A549 (cell line): ENCODE results near the gene FBXW2. TPM values are rescaled to one million over a fixed set of nuclear protein-coding genes. Genes with fewer than 3 reads are reported as not detected.
A peak's percentile ranks its signal among the peaks of the same experiment; 100 is the strongest.

Experiments
- ATAC-seq, 2 experiments: fragments of 200-7000 bp in 1 of 2; fragments of >200 bp in 1 of 2; cut with Nextera tagmentation in 1 of 2; cut with Tn5 transposase in 1 of 2; 3 replicates each; pipeline versions ENCODE4 v1.8.0 to v1.9.1; 2018 to 2020; ENCODE audit warnings: mild to moderate bottlenecking in 1 of 2, moderate library complexity in 1 of 2
- CTCF ChIA-PET: fragments of 300-600 bp; sonication (Branson Sonifier 250); formaldehyde crosslinking; extraction: SDS; loops from one replicate; lab custom pipeline; 2021; ENCODE audit warnings: antibody characterized with exemption, inconsistent platforms; lab: Yijun Ruan, JAX
- POLR2A ChIA-PET: fragments of 350-600 bp; formaldehyde crosslinking; extraction: SDS; loops from one replicate; lab custom pipeline; 2021; ENCODE audit warnings: antibody characterized with exemption, inconsistent platforms; lab: Yijun Ruan, JAX
- DNase-seq, 2 experiments: peaks; one replicate each; pipeline versions ENCODE4 v3.0.0 to v3.0.0-alpha.2; 2011 to 2016; ENCODE audit warnings: low read depth in 1 of 2, low spot score in 1 of 2
- FAIRE-seq: peaks from 2 replicates; lab custom pipeline; 2011; peaks lifted over from hg19 to GRCh38; lab: Jason Lieb, UNC
- H3K27ac ChIP-seq, 2 experiments: fragments of >200 bp; sonication (Bioruptor Twin); formaldehyde crosslinking; 3 replicates each; pipeline ENCODE4 v1.5.1; 2016 to 2017
- H3K4me1 ChIP-seq: fragments of >200 bp; sonication (Bioruptor Twin); formaldehyde crosslinking; 3 replicates; pipeline ENCODE4 v1.6.1; 2016
- H3K4me2 ChIP-seq: fragments of >200 bp; sonication (Bioruptor Twin); formaldehyde crosslinking; 3 replicates; pipeline ENCODE4 v1.6.1; 2016
- H3K4me3 ChIP-seq: fragments of >200 bp; sonication (Bioruptor Twin); formaldehyde crosslinking; 3 replicates; pipeline ENCODE4 v1.5.1; 2016
- H3K9me3 ChIP-seq: fragments of >200 bp; sonication (Bioruptor Twin); formaldehyde crosslinking; 3 replicates; pipeline ENCODE4 v1.6.1; 2016
- CBX2 ChIP-seq: fragments of 200-600 bp; sonication (generic); IDR thresholded peaks from 2 replicates; pipeline ENCODE4 v1.6.1; 2016; ENCODE audit warnings: low read depth, mild to moderate bottlenecking, borderline replicate concordance
- CHD2 ChIP-seq: fragments of 150-350 bp; IDR thresholded peaks from 2 replicates; pipeline ENCODE4 v1.6.1; 2014; ENCODE audit warnings: low read length; ENCODE audit not compliant: partially characterized antibody
- EHMT2 ChIP-seq: fragments of 200-600 bp; sonication (generic); IDR thresholded peaks from 2 replicates; pipeline ENCODE4 v1.6.1; 2016; ENCODE audit warnings: antibody characterized with exemption, low read depth, mild to moderate bottlenecking, moderate library complexity
- EP300 ChIP-seq, 2 experiments: fragments of >200 bp; sonication (Bioruptor Twin); formaldehyde crosslinking; IDR thresholded peaks; 2 replicates in 1 of 2; 3 replicates in 1 of 2; pipeline ENCODE4 v1.6.1; 2016 to 2017
- ESRRA ChIP-seq: fragments of 150-350 bp; IDR thresholded peaks from 2 replicates; pipeline ENCODE4 v1.6.1; 2014; ENCODE audit warnings: mild to moderate bottlenecking, low read length, borderline replicate concordance
- FOSL2 ChIP-seq, 2 experiments: fragments of 450-650 bp in 1 of 2; fragments of >200 bp in 1 of 2; sonication (Bioruptor Twin) in 1 of 2; formaldehyde crosslinking; IDR thresholded peaks; 2 replicates each; pipeline versions ENCODE4 v1.5.0 to v1.6.1; 2016 to 2020; ENCODE audit warnings: mild to moderate bottlenecking in 1 of 2, moderate library complexity in 1 of 2
- FOXS1 ChIP-seq: fragments of 250-450 bp; sonication (Bioruptor Pico); IDR thresholded peaks from 2 replicates; pipeline ENCODE4 v1.5.0; 2020; ENCODE audit warnings: mild to moderate bottlenecking, moderate library complexity
- HDAC2 ChIP-seq: fragments of 200-600 bp; sonication (generic); IDR thresholded peaks from 2 replicates; pipeline ENCODE4 v1.6.1; 2016
- HOXA7 ChIP-seq: fragments of 250-450 bp; sonication (Bioruptor Pico); IDR thresholded peaks from 2 replicates; pipeline ENCODE4 v1.5.0; 2020; ENCODE audit warnings: mild to moderate bottlenecking, moderate library complexity
- HOXB13 ChIP-seq: fragments of 250-450 bp; sonication (Bioruptor Pico); IDR thresholded peaks from 2 replicates; pipeline ENCODE4 v1.5.0; 2020; ENCODE audit warnings: low read depth, mild to moderate bottlenecking, moderate library complexity
- HOXB5 ChIP-seq: fragments of 250-450 bp; sonication (Bioruptor Pico); IDR thresholded peaks from 2 replicates; pipeline ENCODE4 v1.5.0; 2020; ENCODE audit warnings: mild to moderate bottlenecking, moderate library complexity
- JUN ChIP-seq, 2 experiments: fragments of >200 bp; sonication (Bioruptor Twin); formaldehyde crosslinking; IDR thresholded peaks; 2 replicates in 1 of 2; 3 replicates in 1 of 2; pipeline ENCODE4 v1.6.1; 2016 to 2017
- JUNB ChIP-seq: fragments of >200 bp; sonication (Bioruptor Twin); formaldehyde crosslinking; IDR thresholded peaks from 2 replicates; pipeline ENCODE4 v1.6.1; 2016
- KDM1A ChIP-seq: fragments of 200-600 bp; sonication (generic); IDR thresholded peaks from 2 replicates; pipeline ENCODE4 v1.6.1; 2016; ENCODE audit warnings: low read depth, mild to moderate bottlenecking
- KDM5A ChIP-seq: fragments of 200-600 bp; sonication (generic); IDR thresholded peaks from 2 replicates; pipeline ENCODE4 v1.6.1; 2016; ENCODE audit warnings: antibody characterized with exemption, mild to moderate bottlenecking
- MYC ChIP-seq: IDR thresholded peaks from 2 replicates; pipeline ENCODE4 v1.6.1; 2012; ENCODE audit warnings: mild to moderate bottlenecking, inconsistent platforms, low read length, improper control_type of control experiment, borderline replicate concordance
- NPAS2 ChIP-seq: fragments of 250-450 bp; sonication (Bioruptor Pico); IDR thresholded peaks from 2 replicates; pipeline ENCODE4 v1.8.0; 2022; ENCODE audit warnings: mild to moderate bottlenecking, moderate library complexity, borderline replicate concordance
- PHF8 ChIP-seq: fragments of 200-600 bp; sonication (generic); IDR thresholded peaks from 2 replicates; pipeline ENCODE4 v1.6.1; 2016; ENCODE audit warnings: low read depth, mild to moderate bottlenecking, antibody characterized with exemption, moderate library complexity, borderline replicate concordance
- RAD21 ChIP-seq, 2 experiments: fragments of >200 bp in 1 of 2; sonication (Bioruptor Twin) in 1 of 2; formaldehyde crosslinking in 1 of 2; IDR thresholded peaks in 1 of 2; conservative IDR thresholded peaks in 1 of 2; 2 replicates in 1 of 2; 3 replicates in 1 of 2; pipeline ENCODE4 v1.6.1; 2012 to 2018; ENCODE audit warnings: inconsistent platforms in 1 of 2
- RCOR1 ChIP-seq: fragments of 150-350 bp; IDR thresholded peaks from 2 replicates; pipeline ENCODE4 v1.6.1; 2014; ENCODE audit warnings: antibody characterized with exemption, low read length, low read depth
- SMC3 ChIP-seq: fragments of >200 bp; sonication (Bioruptor Twin); formaldehyde crosslinking; IDR thresholded peaks from 3 replicates; pipeline ENCODE4 v1.6.1; 2018; ENCODE audit warnings: inconsistent platforms
- TFCP2L1 ChIP-seq: fragments of 250-450 bp; sonication (Bioruptor Pico); IDR thresholded peaks from 2 replicates; pipeline ENCODE4 v1.5.0; 2021; ENCODE audit warnings: mild to moderate bottlenecking
- TP53 ChIP-seq: fragments of 250-450 bp; sonication (Bioruptor Pico); IDR thresholded peaks from 2 replicates; pipeline ENCODE4 v1.5.0; 2021; ENCODE audit warnings: mild to moderate bottlenecking, moderate library complexity
- ZC3H11A ChIP-seq: fragments of 450-650 bp; IDR thresholded peaks from 2 replicates; pipeline ENCODE4 v1.6.1; 2014; ENCODE audit warnings: antibody characterized with exemption, mild to moderate bottlenecking
- WGBS: methylation state at CpG from one replicate; pipeline ENCODE4 v1.1.6; 2017; ENCODE audit errors: missing lambda C conversion rate; 5-methylcytosine and 5-hydroxymethylcytosine counted together
- polyA plus RNA-seq, 4 experiments: library from polyadenylated mRNA; depleted of rRNA in 3 of 4; stranded (reverse); fragments of >200 nt; fragmentation: RNase III in 1 of 4; extraction: RNeasy Plus Mini Kit Qiagen cat#74134 plus additional on column Dnase treatment in 1 of 4; gene quantifications; 2 replicates in 3 of 4; 3 replicates in 1 of 4; pipeline ENCODE4 v1.2.3, GENCODE V29; 2011 to 2017
- TF ChIP-seq, protein P1 (sequence below): fragments of 450-650 bp; IDR thresholded peaks from 2 replicates; pipeline ENCODE4 v1.6.1; 2014; ENCODE audit warnings: antibody characterized with exemption
- TF ChIP-seq, protein P2 (sequence below): IDR thresholded peaks from 2 replicates; pipeline ENCODE4 v1.6.1; 2012
- TF ChIP-seq, protein P3 (sequence below): fragments of >200 bp; sonication (Bioruptor Twin); formaldehyde crosslinking; IDR thresholded peaks from 3 replicates; pipeline ENCODE4 v1.5.1; 2016
- TF ChIP-seq, protein P4 (sequence below): fragments of 250-450 bp; sonication (Bioruptor Pico); IDR thresholded peaks from 2 replicates; pipeline ENCODE4 v1.5.0; 2021; ENCODE audit warnings: mild to moderate bottlenecking, moderate library complexity, borderline replicate concordance
- TF ChIP-seq, protein P5 (sequence below): fragments of 200-600 bp; sonication (generic); IDR thresholded peaks from 2 replicates; pipeline ENCODE4 v1.6.1; 2016; ENCODE audit warnings: antibody characterized with exemption, mild to moderate bottlenecking, moderate library complexity

FBXW2 gene
- polyA plus RNA-seq, 2 of the 4 experiments (the other 2 are of a cell fraction) = 28.8 to 60.0 TPM

DNA sequence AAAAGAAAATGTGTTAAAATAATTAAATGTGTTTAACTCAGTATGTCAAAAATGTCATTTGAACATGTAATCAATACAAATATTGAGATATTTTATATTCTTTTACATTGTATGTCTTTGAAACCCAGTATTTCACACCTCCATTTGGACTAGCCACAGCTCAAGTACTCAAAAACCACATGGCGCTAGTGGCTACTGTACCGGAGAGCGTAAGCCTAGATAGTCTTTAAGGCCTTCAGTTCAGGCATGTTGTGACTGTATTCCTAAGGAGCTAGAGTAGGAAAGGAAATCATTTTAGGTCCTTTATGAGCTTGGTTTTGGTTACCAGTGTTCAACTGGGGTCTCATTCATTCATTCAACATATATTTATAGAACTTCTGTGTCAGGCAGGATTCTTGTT is 12.8 kb downstream of the FBXW2 start:
- ATAC-seq = no peak

DNA sequence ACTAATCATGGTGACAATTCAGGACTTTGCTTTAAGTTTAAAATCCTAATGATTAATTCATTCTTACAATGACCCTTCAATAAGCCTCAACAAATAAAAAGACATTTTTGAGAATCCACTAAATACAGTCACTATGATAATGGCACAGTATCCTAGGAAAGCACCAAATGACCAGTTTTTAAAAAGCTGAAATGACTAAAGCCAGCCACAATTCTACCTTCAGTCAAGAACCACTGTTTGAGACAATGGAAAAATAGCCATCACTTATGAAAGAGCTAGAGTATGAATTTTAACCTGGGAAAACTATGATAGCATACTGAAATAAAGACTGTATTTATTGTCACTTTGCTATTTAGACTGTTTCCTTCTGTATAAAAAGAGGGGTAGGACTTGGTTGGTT is 14.0 kb downstream of the FBXW2 start:
- Histone ChIP-seq H3K27ac (peak overlapping the region in 1 of 2 experiments; percentile 21; a peak in 1 of 6 replicates), H3K4me1 (peaks cover 46% of the 10 kb centered on the region)
- ATAC-seq = no peak
- TF ChIP-seq ZC3H11A (no peak), CBX2 (no peak), RAD21 (conservative IDR thresholded peaks at IDR 0.05 in 1 of 2, IDR thresholded peaks at IDR 0.05 in 1 of 2) (no peak), HDAC2 (no peak), EP300 (IDR thresholded peaks at IDR 0.05) (no peak), HOXB13 (CRISPR knock-in tag) (no peak), KDM1A (no peak), PHF8 (no peak), NPAS2 (CRISPR knock-in tag) (no peak), KDM5A (no peak)
- TF ChIP-seq, protein P1, sequence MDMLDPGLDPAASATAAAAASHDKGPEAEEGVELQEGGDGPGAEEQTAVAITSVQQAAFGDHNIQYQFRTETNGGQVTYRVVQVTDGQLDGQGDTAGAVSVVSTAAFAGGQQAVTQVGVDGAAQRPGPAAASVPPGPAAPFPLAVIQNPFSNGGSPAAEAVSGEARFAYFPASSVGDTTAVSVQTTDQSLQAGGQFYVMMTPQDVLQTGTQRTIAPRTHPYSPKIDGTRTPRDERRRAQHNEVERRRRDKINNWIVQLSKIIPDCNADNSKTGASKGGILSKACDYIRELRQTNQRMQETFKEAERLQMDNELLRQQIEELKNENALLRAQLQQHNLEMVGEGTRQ = no peak
- TF ChIP-seq, protein P2, sequence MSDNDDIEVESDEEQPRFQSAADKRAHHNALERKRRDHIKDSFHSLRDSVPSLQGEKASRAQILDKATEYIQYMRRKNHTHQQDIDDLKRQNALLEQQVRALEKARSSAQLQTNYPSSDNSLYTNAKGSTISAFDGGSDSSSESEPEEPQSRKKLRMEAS = no peak
- TF ChIP-seq, protein P3, sequence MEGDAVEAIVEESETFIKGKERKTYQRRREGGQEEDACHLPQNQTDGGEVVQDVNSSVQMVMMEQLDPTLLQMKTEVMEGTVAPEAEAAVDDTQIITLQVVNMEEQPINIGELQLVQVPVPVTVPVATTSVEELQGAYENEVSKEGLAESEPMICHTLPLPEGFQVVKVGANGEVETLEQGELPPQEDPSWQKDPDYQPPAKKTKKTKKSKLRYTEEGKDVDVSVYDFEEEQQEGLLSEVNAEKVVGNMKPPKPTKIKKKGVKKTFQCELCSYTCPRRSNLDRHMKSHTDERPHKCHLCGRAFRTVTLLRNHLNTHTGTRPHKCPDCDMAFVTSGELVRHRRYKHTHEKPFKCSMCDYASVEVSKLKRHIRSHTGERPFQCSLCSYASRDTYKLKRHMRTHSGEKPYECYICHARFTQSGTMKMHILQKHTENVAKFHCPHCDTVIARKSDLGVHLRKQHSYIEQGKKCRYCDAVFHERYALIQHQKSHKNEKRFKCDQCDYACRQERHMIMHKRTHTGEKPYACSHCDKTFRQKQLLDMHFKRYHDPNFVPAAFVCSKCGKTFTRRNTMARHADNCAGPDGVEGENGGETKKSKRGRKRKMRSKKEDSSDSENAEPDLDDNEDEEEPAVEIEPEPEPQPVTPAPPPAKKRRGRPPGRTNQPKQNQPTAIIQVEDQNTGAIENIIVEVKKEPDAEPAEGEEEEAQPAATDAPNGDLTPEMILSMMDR = no peak
- TF ChIP-seq, all 56 proteins: peak for 0
- H3K4me3 ChIP-seq = no peak overlapping the region
- no peaks in the 10 kb centered on the region for H3K9me3 ChIP-seq
- POLR2A ChIA-PET = interaction anchor here (1.4 kb wide), 1 partner anchor 14 kb away, joined by 5 read pairs; the partner anchor contains the start of gene FBXW2
- H3K4me2 ChIP-seq = peak overlapping the region; percentile 52
- no peak for FAIRE-seq
- CTCF ChIA-PET = interaction anchor here (0.6 to 2.4 kb wide), 5 partner anchors 12 to 159 kb away, joined by 3 to 9 read pairs (median 3); no protein-coding TSS in a partner anchor
- DNase-seq = no peak

More for the DNA sequence above, 12.8 kb downstream of the FBXW2 start:
- Histone ChIP-seq H3K4me3 (no peak overlapping the region), H3K4me1 (peaks cover 46% of the 10 kb centered on the region), H3K9me3 (no peaks in the 10 kb centered on the region), H3K27ac (no peak overlapping the region), H3K4me2 (no peak overlapping the region)
- DNase-seq (no peak), FAIRE-seq (no peak)
- CTCF ChIA-PET = interaction anchor here (0.7 to 1.4 kb wide), 4 partner anchors 11 to 157 kb away, joined by 3 to 7 read pairs (median 3); no protein-coding TSS in a partner anchor
- no peak for TF ChIP-seq FOSL2 (IDR thresholded peaks at IDR 0.05)
- no peak for TF ChIP-seq FOSL2 (CRISPR knock-in tag; IDR thresholded peaks at IDR 0.05)
- TF ChIP-seq, protein P4, sequence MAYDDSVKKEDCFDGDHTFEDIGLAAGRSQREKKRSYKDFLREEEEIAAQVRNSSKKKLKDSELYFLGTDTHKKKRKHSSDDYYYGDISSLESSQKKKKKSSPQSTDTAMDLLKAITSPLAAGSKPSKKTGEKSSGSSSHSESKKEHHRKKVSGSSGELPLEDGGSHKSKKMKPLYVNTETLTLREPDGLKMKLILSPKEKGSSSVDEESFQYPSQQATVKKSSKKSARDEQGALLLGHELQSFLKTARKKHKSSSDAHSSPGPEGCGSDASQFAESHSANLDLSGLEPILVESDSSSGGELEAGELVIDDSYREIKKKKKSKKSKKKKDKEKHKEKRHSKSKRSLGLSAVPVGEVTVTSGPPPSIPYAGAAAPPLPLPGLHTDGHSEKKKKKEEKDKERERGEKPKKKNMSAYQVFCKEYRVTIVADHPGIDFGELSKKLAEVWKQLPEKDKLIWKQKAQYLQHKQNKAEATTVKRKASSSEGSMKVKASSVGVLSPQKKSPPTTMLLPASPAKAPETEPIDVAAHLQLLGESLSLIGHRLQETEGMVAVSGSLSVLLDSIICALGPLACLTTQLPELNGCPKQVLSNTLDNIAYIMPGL (CRISPR knock-in tag) = no peak
- no peak for TF ChIP-seq FOXS1 (CRISPR knock-in tag)
- no peak for TF ChIP-seq TP53 (CRISPR knock-in tag)
- TF ChIP-seq HOXB5 (CRISPR knock-in tag) = no peak
- TF ChIP-seq CHD2 = no peak
- TF ChIP-seq, protein P5, sequence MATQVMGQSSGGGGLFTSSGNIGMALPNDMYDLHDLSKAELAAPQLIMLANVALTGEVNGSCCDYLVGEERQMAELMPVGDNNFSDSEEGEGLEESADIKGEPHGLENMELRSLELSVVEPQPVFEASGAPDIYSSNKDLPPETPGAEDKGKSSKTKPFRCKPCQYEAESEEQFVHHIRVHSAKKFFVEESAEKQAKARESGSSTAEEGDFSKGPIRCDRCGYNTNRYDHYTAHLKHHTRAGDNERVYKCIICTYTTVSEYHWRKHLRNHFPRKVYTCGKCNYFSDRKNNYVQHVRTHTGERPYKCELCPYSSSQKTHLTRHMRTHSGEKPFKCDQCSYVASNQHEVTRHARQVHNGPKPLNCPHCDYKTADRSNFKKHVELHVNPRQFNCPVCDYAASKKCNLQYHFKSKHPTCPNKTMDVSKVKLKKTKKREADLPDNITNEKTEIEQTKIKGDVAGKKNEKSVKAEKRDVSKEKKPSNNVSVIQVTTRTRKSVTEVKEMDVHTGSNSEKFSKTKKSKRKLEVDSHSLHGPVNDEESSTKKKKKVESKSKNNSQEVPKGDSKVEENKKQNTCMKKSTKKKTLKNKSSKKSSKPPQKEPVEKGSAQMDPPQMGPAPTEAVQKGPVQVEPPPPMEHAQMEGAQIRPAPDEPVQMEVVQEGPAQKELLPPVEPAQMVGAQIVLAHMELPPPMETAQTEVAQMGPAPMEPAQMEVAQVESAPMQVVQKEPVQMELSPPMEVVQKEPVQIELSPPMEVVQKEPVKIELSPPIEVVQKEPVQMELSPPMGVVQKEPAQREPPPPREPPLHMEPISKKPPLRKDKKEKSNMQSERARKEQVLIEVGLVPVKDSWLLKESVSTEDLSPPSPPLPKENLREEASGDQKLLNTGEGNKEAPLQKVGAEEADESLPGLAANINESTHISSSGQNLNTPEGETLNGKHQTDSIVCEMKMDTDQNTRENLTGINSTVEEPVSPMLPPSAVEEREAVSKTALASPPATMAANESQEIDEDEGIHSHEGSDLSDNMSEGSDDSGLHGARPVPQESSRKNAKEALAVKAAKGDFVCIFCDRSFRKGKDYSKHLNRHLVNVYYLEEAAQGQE = no peak
- no peak for TF ChIP-seq HOXA7 (CRISPR knock-in tag)
- no peak for TF ChIP-seq SMC3
- TF ChIP-seq JUN (IDR thresholded peaks at IDR 0.05) = no peak
- TF ChIP-seq EHMT2 = no peak
- no peak for TF ChIP-seq RCOR1
- TF ChIP-seq MYC = no peak
- no peak for TF ChIP-seq JUNB
- no peak for TF ChIP-seq TFCP2L1 (CRISPR knock-in tag)
- no peak for TF ChIP-seq KDM1A
- no peak for TF ChIP-seq ESRRA
- WGBS = 95% methylated on average over 3 of the region's 3 CpGs
- POLR2A ChIA-PET = interaction anchor here (0.6 to 1.5 kb wide), 3 partner anchors 13 to 536 kb away, joined by 3 to 8 read pairs (median 5); partner anchors contain the start of gene FBXW2
